NCI-H2196 treated with DMSO at 0.1 percent for 48 hours (cell line): Measurements from ENCODE around the gene TSPEAR.

Experiments
- DNase-seq: peaks from one replicate; lab custom pipeline; 2025; ENCODE audit not compliant: unreplicated experiment; lab: John Stamatoyannopoulos, UW

TSPEAR gene

DNA sequence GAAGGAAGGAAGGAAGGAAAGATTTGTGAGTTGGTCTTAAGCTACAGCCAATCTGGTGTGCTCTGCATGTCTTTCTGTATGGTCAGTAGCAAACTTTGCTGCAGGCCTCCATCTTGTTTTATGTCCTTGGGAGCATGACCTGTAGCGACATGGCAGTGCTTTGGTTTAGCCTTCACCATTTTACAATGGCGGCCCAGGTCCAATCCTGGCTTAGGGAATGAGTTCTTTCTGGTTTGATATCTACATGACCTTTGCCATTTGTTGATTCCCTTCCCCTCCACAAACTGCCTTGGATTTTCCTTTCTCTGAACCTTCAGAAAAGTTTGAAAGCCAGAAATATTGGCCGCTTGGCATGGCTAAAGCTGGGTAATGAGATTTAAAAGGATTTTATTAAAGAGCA lies 30.5 kb upstream of the TSPEAR start:
- DNase-seq = no peak

DNA sequence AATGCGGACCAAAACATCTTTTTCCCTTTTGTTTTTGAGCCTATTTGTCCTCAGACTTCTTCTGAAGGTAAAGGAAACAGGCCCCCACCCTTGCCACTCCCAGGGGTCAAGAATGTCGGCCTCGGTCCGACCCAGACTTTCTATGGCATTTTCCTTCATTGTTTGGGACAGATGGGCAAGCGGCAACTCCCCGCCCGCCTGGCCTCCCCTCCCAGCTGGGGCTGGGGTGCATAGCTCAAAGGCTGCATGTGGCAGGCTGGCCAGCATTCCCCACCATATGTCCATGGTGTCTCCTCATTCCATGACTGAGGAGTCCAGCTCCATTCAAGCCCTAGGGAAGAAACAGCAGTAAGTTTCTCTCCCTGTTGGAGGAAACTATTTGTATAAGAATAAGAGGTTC lies 29.4 kb upstream of the TSPEAR start:
- no peak for DNase-seq

DNA sequence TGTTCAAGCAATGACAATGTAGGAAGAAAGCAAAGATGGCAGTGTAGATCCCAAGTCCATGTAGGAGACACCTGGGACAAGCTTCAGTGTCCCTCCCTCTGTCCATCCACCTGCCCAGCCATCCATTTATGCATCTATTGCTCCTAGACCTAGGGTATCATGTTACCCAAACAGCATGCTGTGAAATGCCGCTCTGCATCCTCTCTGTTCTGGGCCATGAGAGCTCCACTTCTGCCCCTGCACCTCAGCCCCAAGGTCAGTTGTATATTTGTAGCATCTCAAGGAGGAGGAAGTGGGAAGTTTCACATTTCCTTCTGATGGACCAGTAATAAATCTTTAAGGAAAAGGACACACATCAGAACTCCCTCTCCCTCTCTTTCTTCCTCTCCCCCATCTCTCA lies 27.9 kb upstream of the TSPEAR start:
- no peak for DNase-seq

DNA sequence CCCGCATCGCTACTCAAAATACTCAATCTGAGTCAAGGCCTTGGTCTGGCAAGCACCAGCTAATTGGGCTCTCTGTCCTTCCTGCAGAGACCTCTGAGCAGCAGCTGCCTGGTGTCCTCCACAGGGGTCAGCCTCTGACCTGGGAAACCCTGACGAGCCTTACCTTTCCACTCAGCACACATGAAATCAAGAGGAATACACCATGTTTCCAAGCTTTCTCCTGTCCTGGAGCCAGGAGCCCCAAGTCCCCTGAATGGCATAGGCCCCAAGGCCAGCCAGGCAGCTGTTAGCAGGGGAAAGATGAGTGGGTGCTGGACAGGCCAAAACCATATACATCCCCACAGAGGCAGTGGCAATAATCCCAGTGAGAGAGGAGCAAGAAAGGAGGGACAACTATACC lies 27.2 kb upstream of the TSPEAR start:
- DNase-seq = no peak

DNA sequence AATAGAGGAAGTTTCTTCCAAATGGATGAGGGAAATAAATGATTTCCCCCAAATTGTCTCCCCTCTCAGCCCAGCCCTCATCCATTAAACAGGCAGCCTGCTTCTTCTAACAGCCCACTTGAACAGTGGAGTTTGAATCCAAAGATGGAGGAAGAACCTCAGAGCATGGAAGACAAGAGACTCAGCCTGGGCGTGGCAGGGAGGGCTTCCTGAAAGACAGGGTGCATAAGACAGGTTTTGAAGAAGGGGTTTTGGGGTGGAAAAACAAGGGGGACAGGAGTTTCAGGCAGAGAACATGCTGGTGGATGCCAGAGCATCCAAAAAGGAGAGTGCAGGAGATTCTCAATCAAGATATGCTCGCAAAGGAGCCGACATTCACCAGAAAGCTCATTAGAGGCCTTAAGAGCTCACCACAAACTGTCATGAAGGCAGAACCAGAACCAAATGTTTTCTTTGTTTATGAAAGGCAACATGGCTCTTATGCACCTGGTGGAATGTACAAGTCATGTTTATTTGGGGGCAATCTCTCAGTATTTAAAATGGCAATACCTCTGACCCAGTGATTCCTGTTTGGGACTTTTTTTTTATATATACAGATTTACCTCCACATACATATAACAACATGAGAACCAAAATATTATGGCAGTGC lies 26.5 kb upstream of the TSPEAR start:
- DNase-seq = no peak

DNA sequence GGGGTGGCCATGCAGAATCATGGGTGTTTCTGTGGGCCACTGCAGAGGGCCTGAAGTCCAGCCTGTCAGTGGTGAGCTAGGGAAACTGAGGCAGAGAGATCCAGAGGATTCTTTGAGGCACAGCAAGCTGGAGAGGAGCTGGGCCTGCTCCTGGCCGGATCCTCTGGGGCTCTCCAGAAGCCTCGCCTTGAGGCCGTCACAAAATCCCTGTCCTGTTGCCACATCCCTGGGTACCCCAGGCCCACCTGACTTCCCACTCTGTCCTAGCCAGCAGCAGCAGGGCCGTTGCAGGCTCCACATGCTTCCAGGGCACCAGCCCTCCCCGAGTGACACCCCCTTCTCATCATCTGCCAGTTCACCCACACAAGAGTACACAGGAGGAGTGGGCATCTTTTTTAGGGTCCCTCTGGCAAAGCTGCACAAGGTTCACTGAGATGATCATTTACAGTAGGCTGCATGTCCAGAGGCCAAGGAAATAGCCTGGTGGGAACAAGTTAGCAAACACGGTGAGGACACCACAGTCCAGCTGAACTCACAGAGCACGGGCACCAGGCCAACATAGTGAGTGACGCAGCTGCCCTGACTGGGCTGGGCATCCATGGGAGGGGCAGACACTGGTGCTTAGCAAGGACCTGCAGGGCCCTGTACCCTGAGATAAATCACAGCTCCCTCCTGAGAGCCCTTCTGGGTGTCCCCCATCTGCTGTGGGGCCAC lies 25.1 kb upstream of the TSPEAR start:
- no peak for DNase-seq

DNA sequence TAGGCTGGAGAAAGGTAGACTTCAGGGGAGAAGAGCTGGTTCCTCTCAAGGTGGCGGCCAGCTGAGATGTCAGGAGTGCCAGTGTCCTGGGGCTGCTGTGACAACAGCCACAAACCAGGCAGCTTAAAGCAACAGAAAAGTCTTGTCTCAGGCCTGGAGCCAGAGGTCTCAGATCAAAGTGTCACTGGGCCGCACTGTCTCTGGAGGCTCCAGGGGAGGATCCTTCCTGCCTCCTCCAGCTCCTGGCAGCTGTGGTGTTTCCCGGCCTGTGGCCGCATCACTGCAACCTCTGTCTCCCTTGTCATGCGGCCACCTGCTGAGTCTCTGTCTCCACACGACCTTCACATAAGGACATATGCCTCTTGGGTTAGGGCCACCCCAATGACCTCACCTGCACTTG lies 24.4 kb upstream of the TSPEAR start:
- no peak for DNase-seq

DNA sequence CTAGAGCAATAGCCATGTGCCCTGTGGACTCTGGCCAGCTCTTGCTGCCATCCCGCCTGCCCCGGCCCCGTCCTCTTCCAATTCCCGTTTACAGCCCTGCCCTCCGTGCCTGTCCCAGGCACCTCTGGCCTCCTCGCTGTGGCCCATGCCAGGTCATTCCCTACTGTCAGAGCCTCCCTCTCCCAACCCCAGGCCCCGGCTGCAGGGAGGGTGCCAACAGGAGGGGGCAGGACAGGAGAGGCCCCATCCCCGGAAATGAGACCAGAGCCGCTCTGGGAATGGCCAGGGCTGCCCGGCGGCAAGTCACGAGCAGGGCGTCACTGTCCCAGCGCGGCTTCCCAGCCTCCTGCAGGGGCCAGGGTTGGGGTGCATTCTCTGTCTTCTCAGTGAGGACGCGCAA lies 23.5 kb upstream of the TSPEAR start:
- no peak for DNase-seq

DNA sequence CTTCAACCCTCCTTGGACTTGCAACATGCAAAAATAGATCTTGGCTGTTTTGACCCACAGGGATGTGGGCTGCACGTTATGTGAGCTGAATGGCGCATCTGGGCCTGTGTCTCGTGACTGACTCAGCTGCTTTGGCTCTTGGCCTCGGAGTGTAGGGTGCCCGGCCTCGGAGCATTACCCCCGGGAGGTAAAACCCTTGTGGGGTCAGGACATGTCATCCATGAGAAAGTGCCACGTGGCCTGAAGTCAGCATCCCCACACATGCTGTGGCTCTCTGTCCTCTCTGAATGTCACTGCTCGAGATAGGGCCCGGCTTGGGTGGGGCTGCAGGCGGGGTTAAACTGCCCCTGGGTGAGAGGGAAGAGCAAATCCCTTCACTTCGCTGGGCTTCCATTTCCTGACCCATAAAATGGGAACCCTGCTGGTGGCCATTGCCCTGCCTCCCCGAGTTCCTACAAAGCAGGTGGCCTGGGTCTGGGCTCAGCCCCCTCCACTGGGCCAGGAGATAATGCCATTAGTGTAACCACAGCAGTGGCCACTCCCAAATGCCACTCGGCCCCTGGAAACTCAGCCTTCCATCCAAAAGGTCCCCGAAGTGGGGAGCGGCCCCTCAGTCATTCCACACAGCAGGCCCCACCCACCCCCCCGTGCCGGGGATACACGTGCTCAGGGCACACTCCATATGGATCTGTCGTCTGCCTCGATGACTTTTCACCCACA lies 22.8 kb upstream of the TSPEAR start:
- no peak for DNase-seq

DNA sequence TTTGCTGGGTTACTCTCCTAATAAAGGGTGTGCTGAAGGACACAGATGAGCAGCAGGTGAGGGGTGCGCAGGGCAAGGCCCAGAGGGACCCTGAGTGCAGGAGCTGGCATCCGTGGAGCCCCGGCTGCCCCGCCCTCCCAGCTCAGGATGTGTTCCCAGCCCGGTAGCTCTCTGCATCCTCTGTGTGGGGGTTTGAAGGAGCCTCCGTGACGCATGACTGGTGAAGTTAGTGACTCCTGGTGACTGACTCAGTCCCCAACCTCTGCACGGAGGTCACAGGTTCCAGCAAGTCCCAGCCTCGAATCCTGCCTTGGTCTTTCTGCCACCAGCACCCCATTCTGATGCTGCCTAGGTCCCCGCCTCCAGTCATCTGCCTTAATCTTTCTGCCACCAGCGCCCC lies 21.6 kb upstream of the TSPEAR start:
- DNase-seq = no peak

DNA sequence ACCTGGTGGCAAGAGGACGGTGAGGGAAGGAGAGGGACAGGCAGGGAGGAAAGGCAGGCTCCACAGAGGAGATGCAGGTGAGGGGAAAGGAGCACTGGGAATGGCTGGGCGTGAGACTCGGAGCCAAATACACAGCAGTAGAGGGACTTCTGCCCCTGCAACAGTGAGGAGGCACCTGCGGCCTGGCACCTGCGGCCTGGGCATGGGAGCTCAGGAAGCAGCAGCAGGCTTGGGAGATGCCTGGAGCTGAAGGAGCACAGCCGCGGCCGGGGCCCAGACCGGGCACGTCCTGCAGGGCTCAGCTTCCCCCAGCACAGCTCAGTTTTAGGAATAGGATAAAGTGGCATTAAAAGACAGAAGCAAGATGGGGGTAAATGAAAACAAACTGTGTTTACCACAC lies 20.9 kb upstream of the TSPEAR start:
- DNase-seq = no peak

DNA sequence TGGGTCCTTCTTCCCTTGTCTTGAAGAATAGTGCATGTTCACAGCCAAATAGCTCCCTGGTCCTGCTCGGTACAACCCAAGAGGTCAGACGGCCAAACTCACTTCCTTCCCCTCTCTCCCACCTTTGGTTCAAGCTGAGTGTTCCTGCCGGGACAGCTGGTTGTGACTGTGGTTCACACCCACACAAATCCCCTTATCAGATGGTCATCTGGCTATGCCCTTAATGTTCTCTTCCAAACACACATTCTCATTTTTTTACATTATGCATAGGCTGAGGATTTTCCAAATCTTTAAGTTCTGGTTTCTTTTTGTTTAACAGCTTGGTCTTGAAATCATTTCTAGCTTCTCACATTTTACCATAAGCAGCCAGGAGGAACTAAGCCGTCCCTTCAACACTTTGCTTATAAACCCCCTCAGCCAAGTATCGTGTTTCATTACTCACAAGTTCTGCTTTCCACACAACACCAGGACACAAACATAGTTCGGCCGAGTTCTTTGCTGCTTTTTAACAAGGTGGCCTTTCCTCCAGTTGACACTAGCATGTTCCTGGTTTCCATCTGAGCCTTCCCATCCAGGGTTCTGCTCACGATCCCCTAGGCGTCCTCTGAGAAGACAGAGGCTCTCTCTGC lies 19.7 kb upstream of the TSPEAR start:
- DNase-seq = no peak

DNA sequence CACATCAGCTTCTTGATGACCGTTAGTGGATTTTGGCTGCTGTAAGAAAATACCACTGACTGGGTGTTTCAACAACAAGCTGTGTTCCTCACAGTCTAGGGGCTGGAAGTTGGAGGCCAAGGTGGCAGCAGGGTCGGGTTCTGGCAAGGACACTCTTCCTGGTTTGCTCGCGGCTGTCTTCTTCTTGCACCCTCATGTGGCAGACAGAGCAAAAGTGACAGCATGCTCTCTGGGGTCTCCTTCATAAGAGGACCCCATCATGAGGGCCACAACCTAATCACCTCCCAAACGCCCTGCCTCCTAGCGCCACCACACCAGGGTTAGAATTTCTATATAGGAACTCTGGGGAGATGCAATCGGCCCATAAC lies 18.6 kb upstream of the TSPEAR start:
- no peak for DNase-seq

DNA sequence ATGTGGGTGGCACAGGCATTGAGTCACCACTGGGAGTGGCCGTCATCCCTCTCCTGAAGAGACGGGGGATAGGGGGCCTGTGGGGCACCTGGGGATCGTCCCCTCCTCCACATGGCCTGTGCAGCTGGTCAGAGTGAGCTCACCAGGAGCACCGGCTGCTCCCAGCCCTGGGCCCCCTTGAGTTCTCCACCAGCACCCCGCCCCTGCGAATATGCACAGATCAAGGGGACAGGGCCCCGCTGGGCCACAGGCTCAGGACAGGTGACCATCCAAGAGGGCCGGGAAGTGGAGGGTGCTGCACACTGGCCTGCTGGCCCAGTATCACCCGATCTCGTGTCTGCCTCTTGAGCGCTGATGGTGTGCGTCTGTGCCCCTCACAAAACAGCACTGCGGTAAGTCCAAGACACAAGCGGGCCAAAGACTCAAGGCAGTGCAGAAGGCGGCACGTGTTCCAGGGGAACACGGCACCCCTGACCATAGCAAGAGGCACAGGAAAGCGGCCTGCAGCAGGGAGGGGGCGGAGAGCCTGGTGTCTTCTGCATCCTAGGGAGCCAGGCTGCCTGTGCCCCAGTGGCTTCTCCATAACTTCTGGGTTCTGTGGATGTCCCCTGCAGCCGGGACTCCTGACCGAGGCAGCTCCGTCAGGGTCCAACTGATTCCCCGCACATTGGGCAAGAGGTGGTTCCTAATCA lies 18.1 kb upstream of the TSPEAR start:
- no peak for DNase-seq

DNA sequence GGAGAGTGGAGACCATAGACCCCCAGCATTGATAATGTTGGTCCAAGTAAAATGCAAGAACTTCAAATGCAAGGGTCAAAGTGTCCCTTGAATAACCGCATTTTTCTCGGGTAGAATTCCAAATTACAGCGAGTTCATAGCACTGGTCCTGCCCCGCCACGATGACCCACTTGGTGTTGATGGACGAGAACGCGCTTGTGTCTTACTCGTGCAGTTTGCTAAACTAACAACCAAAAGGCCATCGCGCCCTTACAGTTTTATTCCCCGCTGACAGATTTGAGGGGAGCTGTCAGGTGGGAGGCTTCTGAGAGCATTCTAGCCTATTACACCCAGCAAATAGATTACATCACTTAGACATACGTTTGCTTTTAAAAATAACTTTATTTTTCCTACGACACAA lies 17.3 kb upstream of the TSPEAR start:
- no peak for DNase-seq

DNA sequence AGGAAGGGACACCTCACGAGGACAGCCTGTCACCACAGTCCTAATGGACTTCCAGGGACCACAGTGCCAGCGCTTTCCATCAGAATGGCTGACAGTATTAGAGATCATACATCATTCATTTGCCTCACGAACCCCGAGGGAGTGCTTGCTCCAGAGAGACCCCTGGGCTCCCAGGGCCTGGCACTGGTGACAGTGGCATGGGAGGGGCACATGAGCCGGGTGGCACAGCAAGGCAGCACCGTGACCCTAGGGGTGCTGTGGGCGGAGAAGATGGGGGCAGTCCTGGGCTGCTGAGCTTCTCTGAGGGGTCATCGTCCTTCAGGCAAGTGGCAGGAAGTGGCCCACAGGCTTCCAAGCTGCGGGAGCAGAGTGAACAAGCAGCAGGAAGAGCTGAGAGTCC lies 16.4 kb upstream of the TSPEAR start:
- DNase-seq = no peak

DNA sequence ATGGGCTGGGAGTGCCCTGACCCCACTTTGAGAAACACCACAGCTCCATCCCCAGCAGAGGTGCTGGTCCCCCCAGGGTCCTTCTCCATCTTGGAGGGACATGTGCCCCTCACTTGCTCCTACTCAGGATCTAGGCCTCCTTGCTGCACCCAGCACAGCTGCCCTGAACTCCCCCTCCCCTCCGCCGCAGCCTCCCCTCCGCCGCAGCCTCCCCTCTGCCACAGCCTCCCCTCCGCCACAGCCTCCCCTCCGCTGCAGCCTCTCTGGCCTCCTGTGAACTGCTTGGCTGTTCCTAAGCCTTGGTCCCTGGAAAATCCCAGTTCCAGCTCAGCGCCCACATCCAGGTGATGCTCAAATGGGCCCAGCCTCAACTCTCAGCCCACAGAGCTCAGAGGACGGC lies 15.9 kb upstream of the TSPEAR start:
- no peak for DNase-seq

DNA sequence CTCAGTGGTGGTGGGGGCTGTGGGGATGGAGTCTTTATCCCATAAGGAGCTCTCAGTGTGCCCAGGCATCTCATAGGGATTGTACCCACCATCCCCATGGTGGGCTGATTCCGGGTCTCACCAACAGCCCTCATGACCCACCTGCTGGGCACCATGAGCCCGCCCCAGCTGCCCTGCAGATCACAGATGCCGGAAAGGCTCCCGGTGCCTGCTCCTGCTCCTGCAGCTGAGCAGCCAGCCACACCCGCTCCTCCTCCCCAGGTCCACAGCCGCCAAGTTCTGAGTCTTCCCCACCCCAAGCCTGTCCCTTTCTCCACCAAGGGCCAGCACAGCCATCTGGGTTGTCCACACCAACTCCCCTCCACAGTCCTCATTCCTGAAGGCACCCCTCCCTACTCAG lies 15.5 kb upstream of the TSPEAR start:
- DNase-seq = no peak

DNA sequence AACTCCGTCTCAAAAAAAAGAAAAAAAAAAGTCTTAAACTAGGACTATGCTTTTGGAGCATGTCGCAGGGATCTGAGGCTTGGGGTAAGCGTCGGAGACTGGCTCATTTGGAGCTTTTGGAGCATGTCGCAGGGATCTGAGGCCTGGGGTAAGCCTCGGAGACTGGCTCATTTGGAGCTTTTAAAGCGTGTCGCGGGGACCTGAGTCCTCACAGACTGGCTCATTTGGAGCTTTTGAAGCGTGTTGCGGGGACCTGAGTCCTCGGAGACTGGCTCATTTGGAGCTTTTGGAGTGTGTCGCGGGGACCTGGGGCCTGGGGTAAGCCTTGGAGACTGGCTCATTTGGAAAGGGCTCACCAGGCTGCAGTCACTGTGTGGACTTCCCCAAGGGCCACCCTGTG lies 13.6 kb upstream of the TSPEAR start:
- DNase-seq = no peak

DNA sequence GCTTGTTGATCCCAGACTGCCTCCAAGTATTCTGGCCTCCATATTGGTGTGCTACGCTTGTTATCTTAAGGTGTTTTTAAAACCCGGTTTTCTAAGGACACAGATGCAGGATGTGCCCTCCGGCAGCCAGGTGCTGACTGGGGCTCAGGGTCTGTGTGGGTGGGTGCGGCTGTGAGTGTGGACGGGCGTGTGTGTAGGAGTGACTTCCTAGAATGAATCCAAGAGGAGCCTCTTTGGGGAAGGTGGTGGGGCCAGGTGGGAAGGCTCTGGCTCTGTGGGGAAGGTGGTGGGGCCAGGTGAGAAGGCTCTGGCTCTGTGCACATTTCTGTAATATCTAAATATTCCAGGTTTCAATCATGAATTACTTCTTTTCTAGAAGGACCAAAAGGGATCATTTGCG lies 12.8 kb upstream of the TSPEAR start:
- DNase-seq = no peak
